HCT116 (cell line): Measurements from ENCODE around the gene SEC61G.

ENCODE experiments used
- EZH2phosphoT487 ChIP-seq: fragments of 200-600 bp; IDR thresholded peaks from 2 replicates; pipeline ENCODE4 v1.6.1; 2018; ENCODE audit warnings: antibody characterized with exemption, borderline replicate concordance
- JUND ChIP-seq: IDR thresholded peaks from 2 replicates; pipeline ENCODE4 v1.6.1; 2012
- POLR2A ChIP-seq: IDR thresholded peaks from 2 replicates; pipeline ENCODE4 v1.7.0; 2011; ENCODE audit warnings: borderline replicate concordance; ENCODE audit not compliant: insufficient read depth, insufficient read length; ENCODE audit errors: extremely low read depth
- RAD21 ChIP-seq: IDR thresholded peaks from 2 replicates; pipeline ENCODE4 v1.6.1; 2012; ENCODE audit warnings: low read depth, mild to moderate bottlenecking
- SP1 ChIP-seq: IDR thresholded peaks from 2 replicates; pipeline ENCODE4 v1.6.1; 2012; ENCODE audit warnings: low read depth
- TF ChIP-seq, protein P1 (sequence below), 3 experiments: fragments of 200-600 bp in 1 of 3; sonication (generic) in 1 of 3; IDR thresholded peaks in 2 of 3; conservative IDR thresholded peaks in 1 of 3; 2 replicates each; pipeline ENCODE4 v1.5.1; 2012 to 2017; ENCODE audit warnings: low read depth in 2 of 3, low read length in 2 of 3, antibody characterized with exemption in 1 of 3, borderline replicate concordance in 1 of 3, control low read depth in 1 of 3, mild to moderate bottlenecking in 1 of 3, mixed read lengths in 1 of 3, mixed run types in 1 of 3, moderate library complexity in 1 of 3; ENCODE audit not compliant: insufficient read depth in 1 of 3
- TF ChIP-seq, protein P2 (sequence below): IDR thresholded peaks from 2 replicates; pipeline ENCODE4 v1.6.1; 2012

DNA sequence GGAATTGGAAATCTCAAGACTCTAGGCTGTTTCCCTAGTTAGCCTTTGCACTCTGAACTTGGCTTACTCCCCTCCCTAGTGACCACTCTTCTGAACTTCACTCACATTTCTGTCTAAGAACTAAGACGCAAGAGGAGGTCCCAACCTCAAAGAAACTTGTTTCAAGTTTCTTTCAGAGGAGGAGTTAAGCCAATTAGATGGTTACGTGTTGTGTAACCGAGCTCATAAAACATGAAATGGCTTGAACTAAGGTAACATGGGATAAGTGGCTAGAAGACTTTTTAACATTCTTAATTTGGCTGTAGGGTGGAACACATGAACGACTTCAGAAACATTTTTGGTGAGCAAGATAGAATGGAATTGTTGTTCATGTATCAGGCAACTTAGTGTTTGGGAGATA, 39.5 kb upstream of the SEC61G start:
- no peak for TF ChIP-seq SP1
- TF ChIP-seq, protein P1, sequence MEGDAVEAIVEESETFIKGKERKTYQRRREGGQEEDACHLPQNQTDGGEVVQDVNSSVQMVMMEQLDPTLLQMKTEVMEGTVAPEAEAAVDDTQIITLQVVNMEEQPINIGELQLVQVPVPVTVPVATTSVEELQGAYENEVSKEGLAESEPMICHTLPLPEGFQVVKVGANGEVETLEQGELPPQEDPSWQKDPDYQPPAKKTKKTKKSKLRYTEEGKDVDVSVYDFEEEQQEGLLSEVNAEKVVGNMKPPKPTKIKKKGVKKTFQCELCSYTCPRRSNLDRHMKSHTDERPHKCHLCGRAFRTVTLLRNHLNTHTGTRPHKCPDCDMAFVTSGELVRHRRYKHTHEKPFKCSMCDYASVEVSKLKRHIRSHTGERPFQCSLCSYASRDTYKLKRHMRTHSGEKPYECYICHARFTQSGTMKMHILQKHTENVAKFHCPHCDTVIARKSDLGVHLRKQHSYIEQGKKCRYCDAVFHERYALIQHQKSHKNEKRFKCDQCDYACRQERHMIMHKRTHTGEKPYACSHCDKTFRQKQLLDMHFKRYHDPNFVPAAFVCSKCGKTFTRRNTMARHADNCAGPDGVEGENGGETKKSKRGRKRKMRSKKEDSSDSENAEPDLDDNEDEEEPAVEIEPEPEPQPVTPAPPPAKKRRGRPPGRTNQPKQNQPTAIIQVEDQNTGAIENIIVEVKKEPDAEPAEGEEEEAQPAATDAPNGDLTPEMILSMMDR (IDR thresholded peaks at IDR 0.05 in 2 of 3, conservative IDR thresholded peaks at IDR 0.05 in 1 of 3; ENCODE audit: borderline replicate concordance in 1 of 3, insufficient read depth in 1 of 3, low read depth in 2 of 3, low read length in 2 of 3) = no peak
- TF ChIP-seq POLR2A = no peak
- no peak for TF ChIP-seq JUND
- TF ChIP-seq RAD21 = no peak
- no peak for TF ChIP-seq EZH2phosphoT487
- TF ChIP-seq, protein P2, sequence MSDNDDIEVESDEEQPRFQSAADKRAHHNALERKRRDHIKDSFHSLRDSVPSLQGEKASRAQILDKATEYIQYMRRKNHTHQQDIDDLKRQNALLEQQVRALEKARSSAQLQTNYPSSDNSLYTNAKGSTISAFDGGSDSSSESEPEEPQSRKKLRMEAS = no peak
